B cell (primary cell): ENCODE measurements around the gene SCART1. TPM values are rescaled to one million over a fixed set of nuclear protein-coding genes. Genes with fewer than 3 reads are reported as not detected.

ENCODE experiments used
- ATAC-seq: fragments of 200-7000 bp; cut with Tn5 transposase; one replicate; pipeline ENCODE4 v1.10.0; 2021; ENCODE audit warnings: low read depth, mild to moderate bottlenecking, moderate number of reproducible peaks, moderate library complexity
- CTCF ChIA-PET: fragments of 350-600 bp; sonication (Branson Sonifier 250); formaldehyde crosslinking; loops from one replicate; lab custom pipeline; 2021; ENCODE audit warnings: antibody characterized with exemption, inconsistent platforms; lab: Charles Lee
- POLR2A ChIA-PET: fragments of 350-600 bp; sonication (Branson Sonifier 250); formaldehyde crosslinking; loops from one replicate; lab custom pipeline; 2021; ENCODE audit warnings: antibody characterized with exemption; lab: Charles Lee
- DNase-seq: peaks from one replicate; pipeline ENCODE4 v3.0.0; 2013
- H2AFZ ChIP-seq: 2 replicates; pipeline ENCODE4 v1.6.1; 2012; ENCODE audit warnings: mild to moderate bottlenecking, low read depth, low read length; ENCODE audit not compliant: insufficient read depth, poor library complexity, severe bottlenecking
- H3K27ac ChIP-seq, 2 donors: 1 replicate in 1 of 2; 2 replicates in 1 of 2; pipeline ENCODE4 v1.5.1; 2012 to 2013; ENCODE audit warnings: low read length in 2 of 2, mild to moderate bottlenecking in 2 of 2, moderate library complexity in 1 of 2
- H3K27me3 ChIP-seq, 4 experiments: fragments of 200-600 bp in 1 of 4; sonication (generic) in 1 of 4; replicated peaks in 1 of 4; 1 replicate in 2 of 4; 2 replicates in 2 of 4; pipeline versions ENCODE4 v1.6.1 to v1.7.0; 2013 to 2016; ENCODE audit warnings: low read length in 3 of 4, mild to moderate bottlenecking in 2 of 4, mixed read lengths in 1 of 4, moderate library complexity in 1 of 4; ENCODE audit not compliant: insufficient read depth in 4 of 4, control insufficient read depth in 3 of 4; ENCODE audit errors: control extremely low read depth in 1 of 4
- H3K36me3 ChIP-seq, 2 experiments: replicated peaks in 1 of 2; 1 replicate in 1 of 2; 2 replicates in 1 of 2; pipeline versions ENCODE4 v1.6.1 to v1.7.1; 2013; ENCODE audit warnings: low read length in 1 of 2; ENCODE audit not compliant: insufficient read depth in 2 of 2, control insufficient read depth in 1 of 2; ENCODE audit errors: control extremely low read depth in 1 of 2, extremely low read depth in 1 of 2
- H3K4me1 ChIP-seq, 2 donors: fragments of 200-600 bp in 1 of 2; sonication (generic) in 1 of 2; 1 replicate in 1 of 2; 2 replicates in 1 of 2; pipeline versions ENCODE4 v1.5.1 to v1.6.1; 2013 to 2017; ENCODE audit warnings: low read length in 2 of 2; ENCODE audit not compliant: control insufficient read depth in 2 of 2, insufficient read depth in 2 of 2
- H3K4me2 ChIP-seq: replicated peaks from 2 replicates; pipeline ENCODE3; 2012; ENCODE audit warnings: mild to moderate bottlenecking, low read depth, low read length; ENCODE audit not compliant: poor library complexity, severe bottlenecking
- H3K4me3 ChIP-seq, 5 experiments: fragments of 200-600 bp in 1 of 5; sonication (generic) in 1 of 5; 1 replicate in 3 of 5; 2 replicates in 2 of 5; pipeline versions ENCODE4 v1.5.1 to v1.7.0; 2011 to 2016; ENCODE audit warnings: low read length in 4 of 5, mild to moderate bottlenecking in 4 of 5, low read depth in 2 of 5, control low read depth in 1 of 5, moderate library complexity in 1 of 5; ENCODE audit not compliant: insufficient read depth in 1 of 5; ENCODE audit errors: control extremely low read depth in 1 of 5, extremely low read depth in 1 of 5
- H3K79me2 ChIP-seq: fragments of 200-600 bp; sonication (generic); one replicate; pipeline ENCODE4 v1.6.0; 2016; ENCODE audit warnings: low read length; ENCODE audit not compliant: control insufficient read depth, insufficient read depth
- H3K9ac ChIP-seq: fragments of 200-600 bp; sonication (generic); 2 replicates; pipeline ENCODE4 v1.6.1; 2017; ENCODE audit warnings: mild to moderate bottlenecking, low read length, moderate library complexity
- H3K9me3 ChIP-seq, 3 donors: one replicate each; pipeline versions ENCODE4 v1.6.1 to v1.7.1; 2013; ENCODE audit warnings: low read length in 2 of 3; ENCODE audit not compliant: control insufficient read depth in 2 of 3, insufficient read depth in 1 of 3; ENCODE audit errors: control extremely low read depth in 1 of 3
- H4K20me1 ChIP-seq: 2 replicates; pipeline ENCODE4 v1.6.0; 2012; ENCODE audit warnings: mild to moderate bottlenecking, low read length; ENCODE audit not compliant: insufficient read depth, control insufficient read depth, poor library complexity, severe bottlenecking
- H3K27ac Mint-ChIP-seq: one replicate; pipeline ENCODE4 v1.8.0; 2021; ENCODE audit warnings: mixed read lengths
- H3K27me3 Mint-ChIP-seq: one replicate; pipeline ENCODE4 v1.8.0; 2021; ENCODE audit warnings: mixed read lengths
- H3K4me1 Mint-ChIP-seq: one replicate; pipeline ENCODE4 v1.8.0; 2021; ENCODE audit warnings: mixed read lengths
- H3K4me3 Mint-ChIP-seq: one replicate; pipeline ENCODE4 v1.8.0; 2021; ENCODE audit warnings: mixed read lengths
- H3K9me3 Mint-ChIP-seq: one replicate; pipeline ENCODE4 v1.8.0; 2022; ENCODE audit warnings: mixed read lengths; ENCODE audit not compliant: insufficient read depth
- EZH2 ChIP-seq: IDR thresholded peaks from 2 replicates; pipeline ENCODE4 v1.6.1; 2012; ENCODE audit warnings: borderline replicate concordance, low read depth, mild to moderate bottlenecking, moderate library complexity, low read length; ENCODE audit not compliant: insufficient read depth, poor library complexity, severe bottlenecking
- WGBS: methylation state at CpG from one replicate; pipeline ENCODE4 v1.1.5; 2013; ENCODE audit warnings: missing lambda C conversion rate; ENCODE audit not compliant: insufficient coverage; 5-methylcytosine and 5-hydroxymethylcytosine counted together
- intact Hi-C: fragments of 100-400 bp; cut with micrococcal nuclease; formaldehyde crosslinking; loops from one replicate; pipeline ENCODE4 v1.10.0; 2022
- polyA plus RNA-seq: library from polyadenylated mRNA; depleted of rRNA; stranded (reverse); fragments of >200 nt; gene quantifications from 2 replicates; pipeline ENCODE4 v1.2.3, GENCODE V29; 2012
- total RNA-seq, 2 donors: library from RNA; stranded (reverse); fragments of 120-200 nt in 1 of 2; gene quantifications; 1 replicate in 1 of 2; 2 replicates in 1 of 2; pipeline versions ENCODE4 v1.2.3 to v1.2.4, GENCODE V29; 2013 to 2022
- TF ChIP-seq, protein P1 (sequence below): fragments of 200-600 bp; IDR thresholded peaks from one replicate; pipeline ENCODE4 v1.8.0; 2022; ENCODE audit warnings: antibody characterized with exemption, mild to moderate bottlenecking

SCART1 gene
- total and polyA plus RNA-seq, 2 donors (not counting 1 experiment from before 2014, with no cell fraction given): 4.1 to 4.7 TPM

- Histone ChIP-seq H3K27ac (no peak overlapping the region), H2AFZ (no peak overlapping the region), H3K4me3 (no peak overlapping the region), H3K9me3 (peaks cover 0 to 10% (median 0%) of the 10 kb centered on the region in 3 donors), H3K27me3 (no peaks in the 10 kb centered on the region), H3K79me2 (no peaks in the 10 kb centered on the region), H3K4me2 (no peak overlapping the region), H3K36me3 (no peaks in the 10 kb centered on the region), H3K4me1 (no peaks in the 10 kb centered on the region), H4K20me1 (no peaks in the 10 kb centered on the region), H3K9ac (no peak overlapping the region)
- intact Hi-C loops: no loop called here
- ChIA-PET CTCF (no interaction called here), POLR2A (no interaction called here)
- no peaks in the 10 kb centered on the region for H3K9me3 Mint-ChIP-seq
- H3K4me1 Mint-ChIP-seq: no peaks in the 10 kb centered on the region
- no peak overlapping the region for H3K4me3 Mint-ChIP-seq
- TF ChIP-seq, protein P1, sequence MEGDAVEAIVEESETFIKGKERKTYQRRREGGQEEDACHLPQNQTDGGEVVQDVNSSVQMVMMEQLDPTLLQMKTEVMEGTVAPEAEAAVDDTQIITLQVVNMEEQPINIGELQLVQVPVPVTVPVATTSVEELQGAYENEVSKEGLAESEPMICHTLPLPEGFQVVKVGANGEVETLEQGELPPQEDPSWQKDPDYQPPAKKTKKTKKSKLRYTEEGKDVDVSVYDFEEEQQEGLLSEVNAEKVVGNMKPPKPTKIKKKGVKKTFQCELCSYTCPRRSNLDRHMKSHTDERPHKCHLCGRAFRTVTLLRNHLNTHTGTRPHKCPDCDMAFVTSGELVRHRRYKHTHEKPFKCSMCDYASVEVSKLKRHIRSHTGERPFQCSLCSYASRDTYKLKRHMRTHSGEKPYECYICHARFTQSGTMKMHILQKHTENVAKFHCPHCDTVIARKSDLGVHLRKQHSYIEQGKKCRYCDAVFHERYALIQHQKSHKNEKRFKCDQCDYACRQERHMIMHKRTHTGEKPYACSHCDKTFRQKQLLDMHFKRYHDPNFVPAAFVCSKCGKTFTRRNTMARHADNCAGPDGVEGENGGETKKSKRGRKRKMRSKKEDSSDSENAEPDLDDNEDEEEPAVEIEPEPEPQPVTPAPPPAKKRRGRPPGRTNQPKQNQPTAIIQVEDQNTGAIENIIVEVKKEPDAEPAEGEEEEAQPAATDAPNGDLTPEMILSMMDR: no peak
- TF ChIP-seq EZH2: no peak
- H3K27ac Mint-ChIP-seq: no peak overlapping the region
- H3K27me3 Mint-ChIP-seq: no peaks in the 10 kb centered on the region
- ATAC-seq: no peak
- 83% methylated on average over 8 of the region's 8 CpGs for WGBS
- no peak for DNase-seq
Observed at GRCh38 chr10:133461841-133462240, 8.1 kb downstream of the SCART1 start.

DNA sequence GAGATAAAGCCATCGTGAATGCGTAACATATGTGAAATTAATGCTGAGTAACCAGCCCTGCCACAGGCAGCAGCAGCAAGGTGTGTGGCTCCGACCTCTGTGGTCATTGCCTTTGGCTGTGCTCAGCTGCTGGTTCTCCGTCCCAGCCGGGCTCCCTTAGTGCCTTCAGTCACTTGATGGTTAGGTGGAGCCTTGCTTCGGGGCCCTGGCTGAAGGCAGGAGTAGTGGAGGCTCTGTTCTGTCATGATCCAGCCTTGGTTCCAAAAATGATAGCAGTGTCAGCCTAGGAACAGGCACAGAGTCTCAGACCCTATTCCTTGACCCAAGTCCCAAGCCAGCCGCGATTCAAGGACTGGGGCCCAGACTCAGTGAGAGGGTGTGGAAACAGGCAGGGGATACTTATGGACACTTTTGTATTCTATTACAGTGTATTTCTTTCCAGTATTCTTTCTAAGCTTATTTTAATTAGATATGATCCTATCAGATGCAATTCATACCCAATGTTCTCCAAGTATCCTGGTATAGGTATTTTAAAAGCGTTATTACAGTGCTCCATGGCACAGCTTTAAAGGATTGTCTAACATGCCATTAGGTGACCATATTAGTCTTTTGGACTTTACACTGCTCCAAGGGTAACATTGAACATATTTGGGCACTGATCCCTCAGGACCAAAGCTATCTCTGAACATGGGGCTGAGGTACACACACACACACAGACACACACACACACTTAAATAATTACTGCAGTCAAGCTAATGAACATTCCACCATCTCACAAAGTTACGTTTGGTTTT lies 9.0 kb downstream of the SCART1 start:
- WGBS: 86% methylated on average over 5 of the region's 10 CpGs
- intact Hi-C loops: no loop called here
- no peaks in the 10 kb centered on the region for H3K9me3 Mint-ChIP-seq
- POLR2A ChIA-PET: no interaction called here
- Histone ChIP-seq H3K27ac (no peak overlapping the region), H3K4me2 (no peak overlapping the region), H3K9me3 (peaks cover 0 to 10% (median 0%) of the 10 kb centered on the region in 3 donors), H4K20me1 (no peaks in the 10 kb centered on the region), H3K4me1 (no peaks in the 10 kb centered on the region), H3K4me3 (no peak overlapping the region), H3K27me3 (no peaks in the 10 kb centered on the region), H2AFZ (no peak overlapping the region), H3K36me3 (no peaks in the 10 kb centered on the region), H3K9ac (no peak overlapping the region), H3K79me2 (no peaks in the 10 kb centered on the region)
- TF ChIP-seq EZH2: no peak
- TF ChIP-seq, protein P1: no peak
- H3K27me3 Mint-ChIP-seq: no peaks in the 10 kb centered on the region
- DNase-seq (no peak), ATAC-seq (no peak)
- H3K4me1 Mint-ChIP-seq: no peaks in the 10 kb centered on the region
- H3K4me3 Mint-ChIP-seq: no peak overlapping the region
- CTCF ChIA-PET: no interaction called here
- H3K27ac Mint-ChIP-seq: no peak overlapping the region
